GM12878 (cell line): Measurements from ENCODE around the gene KIF4B. TPM values are rescaled to one million over a fixed set of nuclear protein-coding genes. Genes with fewer than 3 reads are reported as not detected.

Source experiments
- BCL11A ChIP-seq: IDR thresholded peaks from 2 replicates; pipeline ENCODE4 v1.6.1; 2011; ENCODE audit warnings: low read depth, low read length
- CBX5 ChIP-seq: sonication (generic); IDR thresholded peaks from 2 replicates; pipeline ENCODE4 v1.6.1; 2016; ENCODE audit warnings: low read depth, moderate library complexity, mild to moderate bottlenecking, inconsistent platforms
- CREB1 ChIP-seq: IDR thresholded peaks from 2 replicates; pipeline ENCODE4 v1.6.1; 2012; ENCODE audit warnings: low read depth, mild to moderate bottlenecking, inconsistent platforms
- E2F4 ChIP-seq: IDR thresholded peaks from 2 replicates; pipeline ENCODE4 v1.6.1; 2012; ENCODE audit warnings: low read depth, low read length, improper control_type of control experiment
- EGR1 ChIP-seq, 2 experiments: IDR thresholded peaks; 1 replicate in 1 of 2; 2 replicates in 1 of 2; pipeline ENCODE4 v1.6.1; 2011 to 2012; ENCODE audit warnings: low read depth in 2 of 2, low read length in 2 of 2, borderline replicate concordance in 1 of 2, mild to moderate bottlenecking in 1 of 2, moderate library complexity in 1 of 2
- KAT2A ChIP-seq: conservative IDR thresholded peaks from 2 replicates; pipeline ENCODE4 v1.6.1; 2011; ENCODE audit warnings: low read depth, low read length; ENCODE audit not compliant: control insufficient read depth
- ZBTB33 ChIP-seq: fragments of 450-650 bp; IDR thresholded peaks from 2 replicates; pipeline ENCODE4 v1.6.1; 2017; ENCODE audit warnings: mild to moderate bottlenecking
- ZNF24 ChIP-seq: fragments of 450-650 bp; IDR thresholded peaks from 2 replicates; pipeline ENCODE4 v1.6.1; 2017; ENCODE audit warnings: antibody characterized with exemption, mild to moderate bottlenecking
- ZNF687 ChIP-seq: fragments of 450-650 bp; IDR thresholded peaks from 2 replicates; pipeline ENCODE4 v1.6.1; 2017; ENCODE audit warnings: mild to moderate bottlenecking, moderate library complexity
- polyA plus RNA-seq, 11 experiments: library from polyadenylated mRNA; depleted of rRNA in 4 of 11; unstranded in 6 of 11; stranded (reverse) in 5 of 11; fragments of >200 nt; fragmentation: Nextera tagmentation in 4 of 11; fragmentation: Illumina TruSeq in 1 of 11; extraction: Ambion mirVana in 4 of 11; extraction: Trizol in 1 of 11; gene quantifications; 1 replicate in 1 of 11; 2 replicates in 10 of 11; pipeline versions ENCODE4 v1.2.1 to v1.2.3, GENCODE V29; 2011 to 2016; ENCODE audit warnings: inconsistent platforms in 2 of 11, missing spikeins in 2 of 11, low read depth in 1 of 11
- total RNA-seq, 4 experiments: library from RNA; depleted of rRNA in 3 of 4; stranded (reverse); fragments of >200 nt in 3 of 4; fragmentation: Illumina TruSeq in 1 of 4; extraction: Trizol in 1 of 4; gene quantifications; 2 replicates each; pipeline versions ENCODE4 v1.2.1 to v1.2.3, GENCODE V29; 2013 to 2021

Gene KIF4B
- total and polyA plus RNA-seq, 10 of the 15 experiments (the other 5 are each of a cell fraction or from before 2014, with no cell fraction given), result 0.02 to 0.20 (median 0.05) TPM; not detected in 4

- TF ChIP-seq ZBTB33 (no peak), BCL11A (no peak), CREB1 (no peak), EGR1 (IDR thresholded peaks at IDR 0.05; ENCODE audit: borderline replicate concordance in 1 of 2, low read depth in 2 of 2, low read length in 2 of 2) (no peak), ZNF24 (no peak), ZNF687 (no peak), CBX5 (no peak), KAT2A (no peak), E2F4 (no peak)
These were observed 43.2 kb downstream of the KIF4B start (continued) for GRCh38 chr5:155056644-155057269.
